CD4-positive, alpha-beta T cell (primary cell): ENCODE results near the gene DLX6. TPM values are rescaled to one million over a fixed set of nuclear protein-coding genes. Genes with fewer than 3 reads are reported as not detected.

Experiments used
- ATAC-seq: fragments of 200-7000 bp; cut with Tn5 transposase; one replicate; pipeline ENCODE4 v1.10.0; 2022; ENCODE audit warnings: mild to moderate bottlenecking; ENCODE audit not compliant: poor library complexity
- CTCF ChIA-PET: fragments of 350-600 bp; sonication (Branson Sonifier 250); formaldehyde crosslinking; loops from one replicate; lab custom pipeline; 2021; ENCODE audit warnings: antibody characterized with exemption, inconsistent platforms; lab: Charles Lee
- POLR2A ChIA-PET: fragments of 350-600 bp; sonication (Branson Sonifier 250); formaldehyde crosslinking; loops from one replicate; lab custom pipeline; 2021; ENCODE audit warnings: antibody characterized with exemption, inconsistent platforms; lab: Charles Lee
- DNase-seq, 14 experiments: peaks; one replicate each; pipeline ENCODE4 v3.0.0-alpha.2; 2013 to 2020; ENCODE audit warnings: mixed read lengths in 2 of 14
- H3K27ac ChIP-seq, 2 donors: one replicate each; pipeline versions ENCODE4 v1.5.1 to v1.7.0; 2013; ENCODE audit warnings: low read length in 2 of 2, low read depth in 1 of 2, mild to moderate bottlenecking in 1 of 2
- H3K27me3 ChIP-seq, 2 experiments: 1 replicate in 1 of 2; 2 replicates in 1 of 2; pipeline versions ENCODE4 v1.6.1 to v1.7.0; 2013; ENCODE audit warnings: low read length in 2 of 2, control low read depth in 1 of 2, mild to moderate bottlenecking in 1 of 2, moderate library complexity in 1 of 2; ENCODE audit not compliant: insufficient read depth in 2 of 2, control insufficient read depth in 1 of 2
- H3K36me3 ChIP-seq: one replicate; pipeline ENCODE4 v1.6.1; 2013; ENCODE audit warnings: low read length, control low read depth; ENCODE audit not compliant: insufficient read depth
- H3K4me1 ChIP-seq: one replicate; pipeline ENCODE4 v1.6.1; 2013; ENCODE audit warnings: low read length, control low read depth; ENCODE audit not compliant: insufficient read depth
- H3K4me3 ChIP-seq: one replicate; pipeline ENCODE4 v1.5.1; 2013; ENCODE audit warnings: mild to moderate bottlenecking, low read length, moderate library complexity
- H3K9me3 ChIP-seq, 2 experiments: 1 replicate in 1 of 2; 2 replicates in 1 of 2; pipeline versions ENCODE4 v1.6.1 to v1.7.0; 2013; ENCODE audit warnings: low read length in 2 of 2, mild to moderate bottlenecking in 2 of 2, control low read depth in 1 of 2, moderate library complexity in 1 of 2; ENCODE audit not compliant: control insufficient read depth in 1 of 2, insufficient read depth in 1 of 2
- H3K27ac Mint-ChIP-seq: one replicate; pipeline ENCODE4 v1.8.0; 2020; ENCODE audit warnings: mixed read lengths
- H3K27me3 Mint-ChIP-seq: one replicate; pipeline ENCODE4 v1.8.0; 2021; ENCODE audit warnings: mixed read lengths
- H3K36me3 Mint-ChIP-seq: one replicate; pipeline ENCODE4 v1.8.0; 2021; ENCODE audit warnings: low read depth, mixed read lengths
- H3K4me1 Mint-ChIP-seq: one replicate; pipeline ENCODE4 v1.8.0; 2021; ENCODE audit warnings: low read depth, mixed read lengths
- H3K4me3 Mint-ChIP-seq: one replicate; pipeline ENCODE4 v1.8.0; 2020; ENCODE audit warnings: mild to moderate bottlenecking, mixed read lengths
- H3K9me3 Mint-ChIP-seq: one replicate; pipeline ENCODE4 v1.8.0; 2020; ENCODE audit warnings: mixed read lengths
- intact Hi-C, 2 experiments: fragments of 100-400 bp; cut with DNase I in 1 of 2; cut with micrococcal nuclease in 1 of 2; formaldehyde crosslinking; loops; one replicate each; pipeline versions ENCODE4 v1.15.1 to v1.9.0; 2023 to 2025; cut with DNase I, micrococcal nuclease
- total RNA-seq, 174 experiments: library from RNA in 2 of 174; stranded (reverse) in 2 of 174; gene quantifications; one replicate each; pipeline ENCODE4 v1.2.3 and lab custom pipeline; 2021 to 2026
- TF ChIP-seq, protein P1 (sequence below): fragments of 200-600 bp; IDR thresholded peaks from one replicate; pipeline ENCODE4 v1.8.0; 2022; ENCODE audit warnings: antibody characterized with exemption, mild to moderate bottlenecking

The DLX6 gene
- total RNA-seq, 2 experiments from 2014 or later, result not detected

DNA sequence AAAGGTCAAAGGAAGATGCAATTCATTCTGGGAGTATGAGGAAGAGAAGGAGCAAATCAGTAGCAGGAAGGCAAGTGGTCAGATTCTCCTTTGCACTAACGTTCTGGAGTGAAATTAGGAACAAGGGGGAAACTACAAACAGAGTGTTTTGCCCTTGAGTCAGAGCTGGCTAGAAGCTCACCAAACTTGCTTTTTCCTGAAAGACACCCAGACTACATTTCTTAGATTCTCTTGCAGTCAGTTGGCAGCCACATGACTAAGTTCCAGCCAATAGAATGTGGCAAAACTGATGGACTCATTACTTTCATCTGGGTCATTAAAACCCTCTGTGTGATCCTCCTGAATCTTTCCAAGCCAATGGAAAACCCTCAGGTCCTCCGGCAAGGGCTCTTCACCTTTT, 37.9 kb downstream of the DLX6 start:
- no peaks in the 10 kb centered on the region for H3K4me1 ChIP-seq
- intact Hi-C loops, result no loop called here
- H3K9me3 ChIP-seq, result no peaks in the 10 kb centered on the region
- H3K4me1 Mint-ChIP-seq, result no peaks in the 10 kb centered on the region
- ATAC-seq, result no peak
- POLR2A ChIA-PET, result no interaction called here
- peaks cover 75% of the 10 kb centered on the region for H3K27me3 Mint-ChIP-seq
- H3K27me3 ChIP-seq, result peaks cover 18 to 54% of the 10 kb centered on the region in 2 experiments
- TF ChIP-seq, protein P1, sequence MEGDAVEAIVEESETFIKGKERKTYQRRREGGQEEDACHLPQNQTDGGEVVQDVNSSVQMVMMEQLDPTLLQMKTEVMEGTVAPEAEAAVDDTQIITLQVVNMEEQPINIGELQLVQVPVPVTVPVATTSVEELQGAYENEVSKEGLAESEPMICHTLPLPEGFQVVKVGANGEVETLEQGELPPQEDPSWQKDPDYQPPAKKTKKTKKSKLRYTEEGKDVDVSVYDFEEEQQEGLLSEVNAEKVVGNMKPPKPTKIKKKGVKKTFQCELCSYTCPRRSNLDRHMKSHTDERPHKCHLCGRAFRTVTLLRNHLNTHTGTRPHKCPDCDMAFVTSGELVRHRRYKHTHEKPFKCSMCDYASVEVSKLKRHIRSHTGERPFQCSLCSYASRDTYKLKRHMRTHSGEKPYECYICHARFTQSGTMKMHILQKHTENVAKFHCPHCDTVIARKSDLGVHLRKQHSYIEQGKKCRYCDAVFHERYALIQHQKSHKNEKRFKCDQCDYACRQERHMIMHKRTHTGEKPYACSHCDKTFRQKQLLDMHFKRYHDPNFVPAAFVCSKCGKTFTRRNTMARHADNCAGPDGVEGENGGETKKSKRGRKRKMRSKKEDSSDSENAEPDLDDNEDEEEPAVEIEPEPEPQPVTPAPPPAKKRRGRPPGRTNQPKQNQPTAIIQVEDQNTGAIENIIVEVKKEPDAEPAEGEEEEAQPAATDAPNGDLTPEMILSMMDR, result no peak
- no peak overlapping the region for H3K27ac Mint-ChIP-seq
- H3K4me3 ChIP-seq, result no peak overlapping the region
- H3K4me3 Mint-ChIP-seq, result no peak overlapping the region
- no peak overlapping the region for H3K27ac ChIP-seq
- no peak for DNase-seq
- H3K36me3 Mint-ChIP-seq, result no peaks in the 10 kb centered on the region
- no peaks in the 10 kb centered on the region for H3K36me3 ChIP-seq
- CTCF ChIA-PET, result no interaction called here
- no peaks in the 10 kb centered on the region for H3K9me3 Mint-ChIP-seq

Other genes starting within 250 kb of the DLX6 start
- not detected for gene DLX5, start 19.3 kb downstream of the DLX6 start, total RNA-seq
- gene SDHAF3, start 112.1 kb downstream of the DLX6 start, total RNA-seq, result 1 to 10 TPM; 3.2 to 5.0 TPM